WTC11 (cell line): Measurements from ENCODE around the gene TMEM169. TPM values are rescaled to one million over a fixed set of nuclear protein-coding genes. Genes with fewer than 3 reads are reported as not detected.

ENCODE experiments used
- ATAC-seq: fragments of 200-7000 bp; cut with Tn5 transposase; 2 replicates; pipeline ENCODE4 v1.10.0; 2021; ENCODE audit warnings: mild to moderate bottlenecking, moderate library complexity
- CTCF ChIA-PET: fragments of 300-600 bp; sonication (Branson Sonifier 250); formaldehyde crosslinking; loops from one replicate; lab custom pipeline; 2021; ENCODE audit warnings: antibody characterized with exemption; lab: Charles Lee
- POLR2A ChIA-PET: fragments of 350-600 bp; sonication (Branson Sonifier 250); formaldehyde crosslinking; loops from one replicate; lab custom pipeline; 2021; ENCODE audit warnings: antibody characterized with exemption; lab: Charles Lee
- DNase-seq: peaks from one replicate; pipeline ENCODE4 v3.0.0; 2021; ENCODE audit warnings: low spot score
- H3K27ac Mint-ChIP-seq: 2 replicates; pipeline ENCODE4 v1.8.0; 2021; ENCODE audit warnings: mixed read lengths
- H3K27me3 Mint-ChIP-seq: 2 replicates; pipeline ENCODE4 v1.8.0; 2021; ENCODE audit warnings: low read depth, mild to moderate bottlenecking, moderate library complexity, mixed read lengths
- H3K36me3 Mint-ChIP-seq: 2 replicates; pipeline ENCODE4 v1.8.0; 2021; ENCODE audit warnings: mixed read lengths
- H3K4me1 Mint-ChIP-seq: 2 replicates; pipeline ENCODE4 v1.8.0; 2022; ENCODE audit warnings: mixed read lengths
- H3K4me3 Mint-ChIP-seq: 2 replicates; pipeline ENCODE4 v1.8.0; 2021; ENCODE audit warnings: mild to moderate bottlenecking, moderate library complexity, mixed read lengths
- H3K9me3 Mint-ChIP-seq: 2 replicates; pipeline ENCODE4 v1.8.0; 2021; ENCODE audit warnings: mixed read lengths
- AR ChIP-seq: fragments of 250-450 bp; sonication (Bioruptor Pico); IDR thresholded peaks from 2 replicates; pipeline ENCODE4 v1.9.0; 2021; ENCODE audit warnings: mild to moderate bottlenecking
- ATF1 ChIP-seq: sonication (generic); formaldehyde crosslinking; IDR thresholded peaks from 2 replicates; pipeline ENCODE4 v1.8.1; 2023; ENCODE audit warnings: mild to moderate bottlenecking, moderate library complexity, missing genetic modification reagents
- CTCF ChIP-seq: fragments of 200-600 bp; IDR thresholded peaks from 2 replicates; pipeline ENCODE4 v1.8.0; 2022; ENCODE audit warnings: antibody characterized with exemption
- E2F5 ChIP-seq: sonication (generic); formaldehyde crosslinking; IDR thresholded peaks from 2 replicates; pipeline ENCODE4 v1.8.1; 2022; ENCODE audit warnings: mild to moderate bottlenecking, moderate library complexity, missing genetic modification reagents
- ESRRA ChIP-seq: sonication (generic); formaldehyde crosslinking; IDR thresholded peaks from 2 replicates; pipeline ENCODE4 v1.8.1; 2022; ENCODE audit warnings: mild to moderate bottlenecking, missing genetic modification reagents, borderline replicate concordance
- FOXK1 ChIP-seq: sonication (generic); formaldehyde crosslinking; IDR thresholded peaks from 2 replicates; pipeline ENCODE4 v1.8.0; 2022; ENCODE audit warnings: mild to moderate bottlenecking, moderate library complexity, missing genetic modification reagents
- JAZF1 ChIP-seq: fragments of 250-450 bp; sonication (Bioruptor Pico); IDR thresholded peaks from 2 replicates; pipeline ENCODE4 v1.9.0; 2021; ENCODE audit warnings: moderate library complexity, mild to moderate bottlenecking, inconsistent platforms
- NFE2L1 ChIP-seq: sonication (generic); formaldehyde crosslinking; IDR thresholded peaks from 2 replicates; pipeline ENCODE4 v1.8.1; 2023; ENCODE audit warnings: missing genetic modification reagents
- NR2C2 ChIP-seq: sonication (generic); formaldehyde crosslinking; IDR thresholded peaks from 2 replicates; pipeline ENCODE4 v1.8.0; 2022; ENCODE audit warnings: mild to moderate bottlenecking, missing genetic modification reagents
- NR3C1 ChIP-seq: sonication (generic); formaldehyde crosslinking; conservative IDR thresholded peaks from 2 replicates; pipeline ENCODE4 v1.8.1; 2023; ENCODE audit warnings: low read depth, mild to moderate bottlenecking, missing genetic modification reagents
- SMAD3 ChIP-seq: sonication (generic); formaldehyde crosslinking; IDR thresholded peaks from 2 replicates; pipeline ENCODE4 v1.8.0; 2022; ENCODE audit warnings: missing genetic modification reagents, mild to moderate bottlenecking, borderline replicate concordance
- SP1 ChIP-seq: sonication (generic); formaldehyde crosslinking; conservative IDR thresholded peaks from 2 replicates; pipeline ENCODE4 v1.8.1; 2022; ENCODE audit warnings: missing genetic modification reagents
- TEAD4 ChIP-seq: sonication (generic); formaldehyde crosslinking; IDR thresholded peaks from 2 replicates; pipeline ENCODE4 v1.8.0; 2022; ENCODE audit warnings: mild to moderate bottlenecking, missing genetic modification reagents
- ZBTB21 ChIP-seq: sonication (generic); formaldehyde crosslinking; IDR thresholded peaks from 2 replicates; pipeline ENCODE4 v1.8.1; 2023; ENCODE audit warnings: mild to moderate bottlenecking, missing genetic modification reagents, borderline replicate concordance
- ZNF138 ChIP-seq: sonication (generic); formaldehyde crosslinking; conservative IDR thresholded peaks from 2 replicates; pipeline ENCODE4 v1.8.1; 2022; ENCODE audit warnings: mild to moderate bottlenecking, moderate library complexity, missing genetic modification reagents
- ZNF671 ChIP-seq: fragments of 250-450 bp; sonication (Bioruptor Pico); IDR thresholded peaks from 2 replicates; pipeline ENCODE4 v1.8.0; 2021; ENCODE audit warnings: mild to moderate bottlenecking
- total RNA-seq: library from RNA; stranded (reverse); gene quantifications from 3 replicates; pipeline ENCODE4 v1.2.3, GENCODE V29; 2021
- TF ChIP-seq, protein P1 (sequence below): sonication (generic); formaldehyde crosslinking; IDR thresholded peaks from 2 replicates; pipeline ENCODE4 v1.8.0; 2022; ENCODE audit warnings: mild to moderate bottlenecking, missing genetic modification reagents
- TF ChIP-seq, protein P2 (sequence below): sonication (generic); formaldehyde crosslinking; IDR thresholded peaks from 2 replicates; pipeline ENCODE4 v1.8.1; 2023; ENCODE audit warnings: mild to moderate bottlenecking, missing genetic modification reagents, moderate library complexity
- TF ChIP-seq, protein P3 (sequence below): fragments of 250-450 bp; sonication (Bioruptor Pico); IDR thresholded peaks from 2 replicates; pipeline ENCODE4 v1.8.0; 2021; ENCODE audit warnings: mild to moderate bottlenecking
- TF ChIP-seq, protein P4 (sequence below): fragments of 250-450 bp; sonication (Bioruptor Pico); conservative IDR thresholded peaks from 2 replicates; pipeline ENCODE4 v1.9.0; 2021; ENCODE audit warnings: mild to moderate bottlenecking

TMEM169 gene
- total RNA-seq, 1 experiment from 2014 or later, result 1.8 TPM

DNA sequence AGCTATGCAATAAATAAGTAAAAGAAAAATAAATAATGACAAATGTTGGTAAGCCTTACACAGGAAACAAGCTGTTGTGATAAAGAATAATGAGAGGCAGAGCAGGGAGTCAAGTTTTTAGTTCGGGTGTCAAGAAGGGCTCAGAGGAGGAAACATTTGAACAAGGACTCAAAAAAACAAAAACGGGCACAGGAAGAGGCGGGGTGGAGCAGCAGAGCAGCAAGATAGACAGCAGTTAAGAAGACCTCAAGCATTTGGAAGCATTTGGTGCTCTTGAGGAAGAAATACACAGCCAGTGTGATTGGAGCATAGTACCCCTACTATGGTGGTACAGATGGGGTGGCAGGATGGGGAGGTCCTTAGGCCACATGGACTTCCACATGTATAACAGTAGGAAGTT lies 2.8 kb downstream of the TMEM169 start:
- POLR2A ChIA-PET, result interaction anchor here (0.6 to 4.5 kb wide), 4 partner anchors 20 to 36 kb away, joined by 3 to 46 read pairs (median 4); partner anchors contain the start of gene XRCC5
- ATAC-seq, result no peak

DNA sequence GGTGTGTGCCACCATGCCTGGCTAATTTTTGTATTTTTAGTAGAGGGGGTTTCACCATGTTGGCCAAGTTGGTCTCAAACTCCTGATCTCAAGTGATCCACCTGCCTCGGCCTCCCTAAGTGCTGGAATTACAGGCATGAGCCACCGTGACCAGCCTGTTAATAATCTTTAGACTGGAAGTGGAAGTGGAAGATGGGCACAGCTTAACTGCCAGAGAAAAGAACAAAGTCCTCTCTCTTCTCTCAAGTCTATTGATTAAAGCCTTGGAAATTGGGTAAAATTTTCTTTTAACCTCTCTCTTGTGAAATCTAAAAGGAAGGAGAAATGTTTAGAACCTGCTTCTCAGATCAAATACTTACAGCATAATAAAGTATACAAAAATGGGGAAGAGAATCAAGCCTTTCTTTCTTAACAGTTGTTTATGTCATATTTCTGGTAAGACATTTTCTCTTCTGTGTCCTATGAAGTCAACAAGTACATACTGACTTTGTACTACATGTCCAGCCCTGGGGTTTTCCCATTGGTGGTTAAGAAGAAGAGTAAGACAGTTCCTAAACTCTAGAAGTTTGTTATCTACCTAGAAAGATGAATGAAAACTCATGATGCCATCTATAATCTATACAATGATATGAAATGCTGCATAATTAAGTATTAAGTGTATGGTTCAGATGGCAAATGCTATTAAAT lies 4.6 kb downstream of the TMEM169 start:
- ChIA-PET CTCF (no interaction called here), POLR2A (no interaction called here)
- TF ChIP-seq E2F5 (CRISPR knock-in tag), result no peak
- no peaks in the 10 kb centered on the region for H3K36me3 Mint-ChIP-seq
- ATAC-seq (no peak), DNase-seq (no peak)
- peaks cover 34% of the 10 kb centered on the region for H3K4me1 Mint-ChIP-seq
- no peak overlapping the region for H3K4me3 Mint-ChIP-seq
- H3K27ac Mint-ChIP-seq, result no peak overlapping the region
- no peaks in the 10 kb centered on the region for H3K9me3 Mint-ChIP-seq
- no peaks in the 10 kb centered on the region for H3K27me3 Mint-ChIP-seq

More for the DNA sequence above, 2.8 kb downstream of the TMEM169 start:
- Mint-ChIP-seq H3K4me3 (no peak overlapping the region), H3K27me3 (no peaks in the 10 kb centered on the region), H3K4me1 (peaks cover 41% of the 10 kb centered on the region), H3K27ac (peak overlapping the region; percentile 88), H3K36me3 (no peaks in the 10 kb centered on the region), H3K9me3 (no peaks in the 10 kb centered on the region)
- CTCF ChIA-PET, result interaction anchor here (1.1 to 2.3 kb wide), 4 partner anchors 23 to 199 kb away, joined by 4 to 11 read pairs (median 8); no protein-coding TSS in a partner anchor
- no peak for TF ChIP-seq SP1 (CRISPR knock-in tag)
- no peak for TF ChIP-seq ZNF138 (CRISPR knock-in tag)
- TF ChIP-seq, protein P1, sequence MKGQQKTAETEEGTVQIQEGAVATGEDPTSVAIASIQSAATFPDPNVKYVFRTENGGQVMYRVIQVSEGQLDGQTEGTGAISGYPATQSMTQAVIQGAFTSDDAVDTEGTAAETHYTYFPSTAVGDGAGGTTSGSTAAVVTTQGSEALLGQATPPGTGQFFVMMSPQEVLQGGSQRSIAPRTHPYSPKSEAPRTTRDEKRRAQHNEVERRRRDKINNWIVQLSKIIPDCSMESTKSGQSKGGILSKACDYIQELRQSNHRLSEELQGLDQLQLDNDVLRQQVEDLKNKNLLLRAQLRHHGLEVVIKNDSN (CRISPR knock-in tag), result no peak
- TF ChIP-seq ATF1 (CRISPR knock-in tag), result no peak
- no peak for TF ChIP-seq JAZF1
- no peak for TF ChIP-seq NFE2L1 (CRISPR knock-in tag)
- TF ChIP-seq, protein P2, sequence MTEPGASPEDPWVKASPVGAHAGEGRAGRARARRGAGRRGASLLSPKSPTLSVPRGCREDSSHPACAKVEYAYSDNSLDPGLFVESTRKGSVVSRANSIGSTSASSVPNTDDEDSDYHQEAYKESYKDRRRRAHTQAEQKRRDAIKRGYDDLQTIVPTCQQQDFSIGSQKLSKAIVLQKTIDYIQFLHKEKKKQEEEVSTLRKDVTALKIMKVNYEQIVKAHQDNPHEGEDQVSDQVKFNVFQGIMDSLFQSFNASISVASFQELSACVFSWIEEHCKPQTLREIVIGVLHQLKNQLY (CRISPR knock-in tag), result no peak
- no peak for TF ChIP-seq FOXK1 (CRISPR knock-in tag)
- no peak for TF ChIP-seq SMAD3 (CRISPR knock-in tag)
- no peak for TF ChIP-seq NR3C1 (CRISPR knock-in tag)
- TF ChIP-seq TEAD4 (CRISPR knock-in tag), result no peak
- no peak for TF ChIP-seq ESRRA (CRISPR knock-in tag)
- TF ChIP-seq, protein P3, sequence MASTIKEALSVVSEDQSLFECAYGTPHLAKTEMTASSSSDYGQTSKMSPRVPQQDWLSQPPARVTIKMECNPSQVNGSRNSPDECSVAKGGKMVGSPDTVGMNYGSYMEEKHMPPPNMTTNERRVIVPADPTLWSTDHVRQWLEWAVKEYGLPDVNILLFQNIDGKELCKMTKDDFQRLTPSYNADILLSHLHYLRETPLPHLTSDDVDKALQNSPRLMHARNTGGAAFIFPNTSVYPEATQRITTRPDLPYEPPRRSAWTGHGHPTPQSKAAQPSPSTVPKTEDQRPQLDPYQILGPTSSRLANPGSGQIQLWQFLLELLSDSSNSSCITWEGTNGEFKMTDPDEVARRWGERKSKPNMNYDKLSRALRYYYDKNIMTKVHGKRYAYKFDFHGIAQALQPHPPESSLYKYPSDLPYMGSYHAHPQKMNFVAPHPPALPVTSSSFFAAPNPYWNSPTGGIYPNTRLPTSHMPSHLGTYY, result no peak
- DNase-seq, result no peak

- POLR2A ChIA-PET, result no interaction called here
- H3K9me3 Mint-ChIP-seq, result no peaks in the 10 kb centered on the region
- no peak for TF ChIP-seq CTCF
- TF ChIP-seq, protein P4, sequence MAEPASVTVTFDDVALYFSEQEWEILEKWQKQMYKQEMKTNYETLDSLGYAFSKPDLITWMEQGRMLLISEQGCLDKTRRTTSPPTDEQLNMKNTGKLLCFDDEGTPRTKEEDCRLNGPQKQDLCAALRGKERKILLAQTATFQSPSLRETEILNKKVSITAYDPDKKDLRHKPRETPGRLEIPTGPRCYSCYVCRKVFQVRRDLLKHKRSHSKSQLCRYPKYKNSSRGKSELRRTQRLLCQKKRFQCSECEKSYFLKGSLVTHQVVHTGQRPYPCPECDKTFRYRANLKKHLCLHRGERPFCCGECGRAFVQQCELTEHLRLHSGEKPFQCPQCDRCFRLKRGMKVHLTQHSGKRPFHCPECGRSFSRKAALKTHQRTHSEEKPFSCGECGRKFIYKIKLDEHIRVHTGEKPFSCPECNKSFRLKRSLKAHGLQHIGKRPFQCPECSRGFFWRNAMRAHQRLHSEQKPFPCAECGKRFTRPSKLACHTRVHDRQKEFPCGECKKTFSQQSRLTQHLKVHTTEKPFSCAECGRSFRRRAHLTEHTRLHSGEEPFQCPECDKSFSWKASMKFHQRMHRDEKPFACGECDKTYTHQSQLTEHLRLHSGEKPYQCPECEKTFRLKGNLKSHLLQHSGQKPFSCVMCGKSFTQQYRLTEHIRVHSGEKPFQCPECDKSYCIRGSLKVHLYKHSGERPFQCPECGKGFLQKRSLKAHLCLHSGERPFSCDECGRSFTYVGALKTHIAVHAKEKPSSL (CRISPR knock-in tag), result no peak
- TF ChIP-seq, protein P1 (CRISPR knock-in tag), result no peak
- no peak for TF ChIP-seq AR (CRISPR knock-in tag)
- TF ChIP-seq ZNF671 (CRISPR knock-in tag), result no peak
- no peak for TF ChIP-seq ZBTB21 (CRISPR knock-in tag)
- TF ChIP-seq SP1 (CRISPR knock-in tag), result no peak
- no peak for TF ChIP-seq NR2C2 (CRISPR knock-in tag)
- TF ChIP-seq, all 79 proteins: peak for 0
- H3K4me3 Mint-ChIP-seq, result no peak overlapping the region
- no peaks in the 10 kb centered on the region for H3K36me3 Mint-ChIP-seq
- H3K4me1 Mint-ChIP-seq, result no peaks in the 10 kb centered on the region
- no peak overlapping the region for H3K27ac Mint-ChIP-seq
- CTCF ChIA-PET, result no interaction called here
- DNase-seq (no peak), ATAC-seq (no peak)
- no peaks in the 10 kb centered on the region for H3K27me3 Mint-ChIP-seq
Observed at GRCh38 chr2:216090369-216090786, 8.7 kb downstream of the TMEM169 start.
